NB4 (cell line): ENCODE results near the gene NRCAM.
"Not testable (repeated sequence)": the region's sequence is repeated elsewhere in the genome, so short reads cannot be mapped to it uniquely, and the experiment has no call there.

ENCODE experiments used
- DNase-seq: peaks from one replicate; pipeline ENCODE4 v3.0.0; 2010; ENCODE audit warnings: low read depth
- H3K4me3 ChIP-seq: one replicate; pipeline ENCODE4 v1.5.1; 2011; ENCODE audit warnings: mild to moderate bottlenecking, low read depth, low read length, moderate library complexity
- MAX ChIP-seq: IDR thresholded peaks from 2 replicates; pipeline ENCODE4 v1.6.1; 2011; ENCODE audit warnings: low read depth, low read length
- MYC ChIP-seq: IDR thresholded peaks from 2 replicates; pipeline ENCODE4 v1.6.1; 2011; ENCODE audit warnings: low read depth, low read length
- POLR2A ChIP-seq: IDR thresholded peaks from 2 replicates; pipeline ENCODE4 v1.6.1; 2011; ENCODE audit warnings: mild to moderate bottlenecking; ENCODE audit not compliant: insufficient read length; ENCODE audit errors: extremely low read depth
- TF ChIP-seq, protein P1 (sequence below): IDR thresholded peaks from one replicate; pipeline ENCODE4 v1.5.1; 2012; ENCODE audit warnings: low read depth, low read length

NRCAM gene

DNA sequence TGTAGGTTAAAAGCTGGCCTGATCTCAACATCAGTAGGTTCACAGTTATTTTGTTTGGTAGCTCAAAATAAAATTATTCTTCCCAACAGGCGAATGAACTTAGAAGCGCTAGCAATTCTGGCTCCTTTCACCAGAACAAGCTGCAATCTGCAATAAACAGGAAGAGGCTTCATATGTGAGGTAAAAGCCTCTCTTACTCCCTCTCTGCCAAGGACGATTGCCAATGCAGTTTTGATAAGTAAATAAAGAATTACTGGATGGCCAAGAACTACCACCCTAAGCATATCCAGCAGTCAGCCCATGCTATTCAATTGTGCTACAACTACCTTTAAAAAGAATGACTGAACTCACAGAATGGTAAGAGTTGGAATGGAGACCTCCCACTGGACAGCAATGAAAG, 176.1 kb downstream of the NRCAM start:
- TF ChIP-seq, protein P1, sequence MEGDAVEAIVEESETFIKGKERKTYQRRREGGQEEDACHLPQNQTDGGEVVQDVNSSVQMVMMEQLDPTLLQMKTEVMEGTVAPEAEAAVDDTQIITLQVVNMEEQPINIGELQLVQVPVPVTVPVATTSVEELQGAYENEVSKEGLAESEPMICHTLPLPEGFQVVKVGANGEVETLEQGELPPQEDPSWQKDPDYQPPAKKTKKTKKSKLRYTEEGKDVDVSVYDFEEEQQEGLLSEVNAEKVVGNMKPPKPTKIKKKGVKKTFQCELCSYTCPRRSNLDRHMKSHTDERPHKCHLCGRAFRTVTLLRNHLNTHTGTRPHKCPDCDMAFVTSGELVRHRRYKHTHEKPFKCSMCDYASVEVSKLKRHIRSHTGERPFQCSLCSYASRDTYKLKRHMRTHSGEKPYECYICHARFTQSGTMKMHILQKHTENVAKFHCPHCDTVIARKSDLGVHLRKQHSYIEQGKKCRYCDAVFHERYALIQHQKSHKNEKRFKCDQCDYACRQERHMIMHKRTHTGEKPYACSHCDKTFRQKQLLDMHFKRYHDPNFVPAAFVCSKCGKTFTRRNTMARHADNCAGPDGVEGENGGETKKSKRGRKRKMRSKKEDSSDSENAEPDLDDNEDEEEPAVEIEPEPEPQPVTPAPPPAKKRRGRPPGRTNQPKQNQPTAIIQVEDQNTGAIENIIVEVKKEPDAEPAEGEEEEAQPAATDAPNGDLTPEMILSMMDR: no peak
- TF ChIP-seq MAX: no peak
- TF ChIP-seq MYC: no peak
- no peak for TF ChIP-seq POLR2A
- DNase-seq: no peak

GRCh38 chr7:108278776-108279175, 177.5 kb downstream of the NRCAM start:
- no peak for TF ChIP-seq MYC
- TF ChIP-seq, protein P1: no peak
- no peak for DNase-seq
- no peak overlapping the region for H3K4me3 ChIP-seq

More for the DNA sequence above, 176.1 kb downstream of the NRCAM start:
- no peak overlapping the region for H3K4me3 ChIP-seq

GRCh38 chr7:108278281-108278680, 178.0 kb downstream of the NRCAM start:
- TF ChIP-seq MAX (no peak), POLR2A (no peak)
- DNase-seq: no peak
- no peak overlapping the region for H3K4me3 ChIP-seq

DNA sequence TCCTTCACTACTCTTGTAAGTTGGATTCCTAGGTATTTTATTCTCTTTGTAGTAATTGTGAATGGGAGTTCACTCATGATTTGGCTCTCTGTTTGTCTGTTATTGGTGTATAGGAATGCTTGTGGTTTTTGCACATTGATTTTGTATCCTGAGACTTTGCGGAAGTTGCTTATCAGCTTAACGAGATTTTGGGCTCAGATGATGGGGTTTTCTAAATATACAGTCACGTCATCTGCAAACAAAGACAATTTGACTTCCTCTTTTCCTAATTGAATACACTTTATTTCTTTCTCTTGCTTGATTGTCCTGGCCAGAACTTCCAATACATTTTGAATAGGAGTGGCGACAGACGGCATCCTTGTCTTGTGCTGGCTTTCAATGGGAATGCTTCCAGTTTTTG, 181.8 kb downstream of the NRCAM start:
- not testable (repeated sequence) for H3K4me3 ChIP-seq
- peak; percentile 63 for DNase-seq

GRCh38 chr7:108272891-108273290, 183.3 kb downstream of the NRCAM start:
- DNase-seq: not testable (repeated sequence)

DNA sequence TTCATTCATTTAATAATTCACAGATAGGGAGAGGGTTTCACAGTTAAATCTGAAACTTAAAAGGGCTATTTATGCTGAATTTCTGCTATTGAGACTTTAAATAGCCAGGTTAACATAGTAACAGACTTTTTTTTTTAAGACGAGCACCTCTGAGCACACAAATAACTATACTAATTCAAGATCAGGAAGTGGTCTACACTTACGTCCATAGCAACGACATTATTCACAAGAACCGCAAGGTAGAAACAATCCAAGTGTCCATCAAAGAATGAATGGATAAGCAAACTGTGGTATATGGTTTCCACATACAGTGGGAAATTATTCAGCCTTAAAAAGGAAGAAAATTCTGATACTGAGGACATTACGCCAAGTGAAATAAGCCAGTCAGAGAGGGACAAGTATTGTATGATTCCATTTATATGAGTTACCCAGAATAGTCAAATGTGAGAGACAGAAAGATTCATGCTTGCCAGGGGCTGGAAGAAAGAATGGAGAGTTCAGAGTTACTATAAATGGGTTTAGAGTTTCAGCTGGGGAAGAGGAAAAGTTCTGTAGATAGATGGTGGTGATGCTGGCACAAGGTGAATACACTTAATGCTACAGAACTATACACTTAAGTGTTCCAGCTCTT, 185.7 kb downstream of the NRCAM start:
- no peak overlapping the region for H3K4me3 ChIP-seq
- TF ChIP-seq MAX (no peak), POLR2A (no peak), MYC (no peak)
- no peak for DNase-seq

More at GRCh38 chr7:108272891-108273290, 183.3 kb downstream of the NRCAM start:
- H3K4me3 ChIP-seq: not testable (repeated sequence)

DNA sequence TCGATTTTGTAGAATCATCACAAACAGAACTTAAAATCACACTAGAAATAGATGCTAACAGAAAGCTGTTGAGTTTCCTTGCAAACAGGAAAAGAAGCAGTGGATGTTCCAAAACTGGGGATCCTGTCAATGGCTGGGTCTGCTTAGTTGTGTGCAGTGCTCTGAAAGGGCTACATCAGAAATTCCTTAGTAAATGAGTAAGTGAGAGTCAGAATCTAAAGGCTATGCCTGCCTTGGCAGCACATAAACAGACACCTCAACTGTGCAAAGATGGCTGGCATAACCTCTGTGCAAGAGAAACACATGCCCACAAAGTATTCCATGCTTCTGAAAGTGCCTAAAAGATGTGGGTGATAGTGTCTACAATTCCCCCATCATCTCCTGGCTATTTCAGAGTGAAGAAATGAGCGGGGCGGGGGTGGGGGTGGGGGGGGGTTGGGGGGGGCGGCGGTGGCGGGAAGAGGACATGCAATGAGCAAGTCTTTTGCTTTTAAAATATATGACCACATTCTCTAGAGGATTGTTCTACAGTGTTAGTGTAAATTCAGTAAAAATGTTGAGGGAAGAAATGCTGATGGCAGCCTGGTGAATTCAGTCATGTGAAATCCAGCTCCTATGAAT, 187.9 kb downstream of the NRCAM start:
- no peak overlapping the region for H3K4me3 ChIP-seq
- TF ChIP-seq MAX (no peak), POLR2A (no peak)
- DNase-seq: no peak

- no peak for DNase-seq
- H3K4me3 ChIP-seq: no peak overlapping the region
- TF ChIP-seq MYC: no peak
- no peak for TF ChIP-seq POLR2A
- TF ChIP-seq, protein P1: no peak
- no peak for TF ChIP-seq MAX
Observed at GRCh38 chr7:108267615-108268014, 188.6 kb downstream of the NRCAM start.
